ENCODE measurements around the gene ADARB2. TPM values are rescaled to one million over a fixed set of nuclear protein-coding genes. Genes with fewer than 3 reads are reported as not detected.

Gene ADARB2
- polyA plus RNA-seq, 3 donors, result not detected

GRCh38 chr10:1611936-1612550 is 125.3 kb downstream of the ADARB2 start:
- Histone ChIP-seq H3K9me3 (replicated peaks in 1 of 2; ENCODE audit: control insufficient read depth in 1 of 2, insufficient read depth in 1 of 2, low read length in 2 of 2) (no peaks in the 10 kb centered on the region), H3K79me2 (ENCODE audit: insufficient read depth, low read length) (no peaks in the 10 kb centered on the region), H3K27ac (ENCODE audit: low read depth in 1 of 2, low read length in 2 of 2) (no peak overlapping the region), H3K4me1 (ENCODE audit: control insufficient read depth in 1 of 2, insufficient read depth in 2 of 2, low read length in 2 of 2) (no peaks in the 10 kb centered on the region), H4K20me1 (ENCODE audit: insufficient read depth, low read length) (no peaks in the 10 kb centered on the region), H3K36me3 (replicated peaks in 1 of 2; ENCODE audit: control insufficient read depth in 1 of 2, insufficient read depth in 2 of 2, low read length in 2 of 2) (no peaks in the 10 kb centered on the region), H3K9ac (ENCODE audit: insufficient read depth, low read length, poor library complexity, severe bottlenecking) (no peak overlapping the region), H3K4me2 (replicated peaks; ENCODE audit: extremely low read depth, low read length, poor library complexity, severe bottlenecking) (no peak overlapping the region), H3K4me3 (replicated peaks in 1 of 3; ENCODE audit: low read depth in 2 of 3, low read length in 3 of 3) (no peak overlapping the region), H2AFZ (ENCODE audit: insufficient read depth, low read depth, low read length, poor library complexity, severe bottlenecking) (no peak overlapping the region), H3K27me3 (ENCODE audit: control insufficient read depth in 2 of 2, insufficient read depth in 2 of 2, low read length in 2 of 2) (peaks cover 0 to 13% of the 10 kb centered on the region in 2 donors)
- no peak overlapping the region for H3K4me3 Mint-ChIP-seq
- WGBS (ENCODE audit: insufficient coverage), result 47% methylated on average over 10 of the region's 21 CpGs
- peak overlapping the region in 1 of 7 donors; percentile 23 for H3K27ac Mint-ChIP-seq
- intact Hi-C loops (cut with micrococcal nuclease), result no loop called here
- peaks cover 0 to 2% (median 0%) of the 10 kb centered on the region in 7 donors for H3K9me3 Mint-ChIP-seq
- H3K4me1 Mint-ChIP-seq, result no peaks in the 10 kb centered on the region
- TF ChIP-seq, protein P1, sequence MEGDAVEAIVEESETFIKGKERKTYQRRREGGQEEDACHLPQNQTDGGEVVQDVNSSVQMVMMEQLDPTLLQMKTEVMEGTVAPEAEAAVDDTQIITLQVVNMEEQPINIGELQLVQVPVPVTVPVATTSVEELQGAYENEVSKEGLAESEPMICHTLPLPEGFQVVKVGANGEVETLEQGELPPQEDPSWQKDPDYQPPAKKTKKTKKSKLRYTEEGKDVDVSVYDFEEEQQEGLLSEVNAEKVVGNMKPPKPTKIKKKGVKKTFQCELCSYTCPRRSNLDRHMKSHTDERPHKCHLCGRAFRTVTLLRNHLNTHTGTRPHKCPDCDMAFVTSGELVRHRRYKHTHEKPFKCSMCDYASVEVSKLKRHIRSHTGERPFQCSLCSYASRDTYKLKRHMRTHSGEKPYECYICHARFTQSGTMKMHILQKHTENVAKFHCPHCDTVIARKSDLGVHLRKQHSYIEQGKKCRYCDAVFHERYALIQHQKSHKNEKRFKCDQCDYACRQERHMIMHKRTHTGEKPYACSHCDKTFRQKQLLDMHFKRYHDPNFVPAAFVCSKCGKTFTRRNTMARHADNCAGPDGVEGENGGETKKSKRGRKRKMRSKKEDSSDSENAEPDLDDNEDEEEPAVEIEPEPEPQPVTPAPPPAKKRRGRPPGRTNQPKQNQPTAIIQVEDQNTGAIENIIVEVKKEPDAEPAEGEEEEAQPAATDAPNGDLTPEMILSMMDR (IDR thresholded peaks at IDR 0.05), result no peak
- H3K27me3 Mint-ChIP-seq (ENCODE audit: low read depth in 3 of 3), result peaks cover 14 to 20% (median 17%) of the 10 kb centered on the region in 3 donors
- DNase-seq, result no peak
- no peaks in the 10 kb centered on the region for H3K36me3 Mint-ChIP-seq

- Histone ChIP-seq H3K27ac (ENCODE audit: low read depth in 1 of 2, low read length in 2 of 2) (no peak overlapping the region), H3K9me3 (replicated peaks in 1 of 2; ENCODE audit: control insufficient read depth in 1 of 2, insufficient read depth in 1 of 2, low read length in 2 of 2) (no peaks in the 10 kb centered on the region), H3K4me1 (ENCODE audit: control insufficient read depth in 1 of 2, insufficient read depth in 2 of 2, low read length in 2 of 2) (no peaks in the 10 kb centered on the region), H3K79me2 (ENCODE audit: insufficient read depth, low read length) (no peaks in the 10 kb centered on the region), H3K4me3 (replicated peaks in 1 of 3; ENCODE audit: low read depth in 2 of 3, low read length in 3 of 3) (no peak overlapping the region), H3K4me2 (replicated peaks; ENCODE audit: extremely low read depth, low read length, poor library complexity, severe bottlenecking) (no peak overlapping the region), H3K27me3 (ENCODE audit: control insufficient read depth in 2 of 2, insufficient read depth in 2 of 2, low read length in 2 of 2) (peaks cover 0 to 13% of the 10 kb centered on the region in 2 donors), H4K20me1 (ENCODE audit: insufficient read depth, low read length) (no peaks in the 10 kb centered on the region), H3K36me3 (replicated peaks in 1 of 2; ENCODE audit: control insufficient read depth in 1 of 2, insufficient read depth in 2 of 2, low read length in 2 of 2) (no peaks in the 10 kb centered on the region), H2AFZ (ENCODE audit: insufficient read depth, low read depth, low read length, poor library complexity, severe bottlenecking) (no peak overlapping the region), H3K9ac (ENCODE audit: insufficient read depth, low read length, poor library complexity, severe bottlenecking) (no peak overlapping the region)
- intact Hi-C loops (cut with micrococcal nuclease), result no loop called here
- H3K4me3 Mint-ChIP-seq, result no peak overlapping the region
- peaks cover 15 to 20% (median 18%) of the 10 kb centered on the region in 3 donors for H3K27me3 Mint-ChIP-seq (ENCODE audit: low read depth in 3 of 3)
- WGBS (ENCODE audit: insufficient coverage), result 88% methylated on average over 6 of the region's 22 CpGs
- DNase-seq, result no peak
- H3K9me3 Mint-ChIP-seq, result peaks cover 0 to 2% (median 0%) of the 10 kb centered on the region in 7 donors
- TF ChIP-seq, protein P1 (IDR thresholded peaks at IDR 0.05), result no peak
- no peaks in the 10 kb centered on the region for H3K36me3 Mint-ChIP-seq
- no peak overlapping the region for H3K27ac Mint-ChIP-seq
- H3K4me1 Mint-ChIP-seq, result no peaks in the 10 kb centered on the region
Measured at GRCh38 chr10:1610986-1611770, 126.1 kb downstream of the ADARB2 start.
